Esophagus squamous epithelium (tissue), 5 donors: ENCODE measurements around the gene CEP76. TPM values are rescaled to one million over a fixed set of nuclear protein-coding genes. Genes with fewer than 3 reads are reported as not detected.
A peak's percentile ranks its signal among the peaks of the same experiment; 100 is the strongest.

Source experiments
- DNase-seq: peaks from one replicate; lab custom pipeline; 2025; lab: John Stamatoyannopoulos, UW
- H3K27ac ChIP-seq, 4 donors: fragments of 200-600 bp; sonication (generic); one replicate each; pipeline ENCODE4 v1.5.1; 2016 to 2019; ENCODE audit warnings: mild to moderate bottlenecking in 1 of 4
- H3K27me3 ChIP-seq, 4 donors: fragments of 200-600 bp; sonication (generic); 1 replicate in 3 of 4; 2 replicates in 1 of 4; pipeline versions ENCODE4 v1.5.1 to v1.6.0; 2017 to 2021; ENCODE audit warnings: antibody characterized with exemption in 1 of 4
- H3K36me3 ChIP-seq, 3 donors: fragments of 200-600 bp; sonication (generic); one replicate each; pipeline ENCODE4 v1.5.1; 2016 to 2019
- H3K4me1 ChIP-seq, 3 donors: fragments of 200-600 bp; sonication (generic); one replicate each; pipeline ENCODE4 v1.5.1; 2017 to 2019
- H3K4me3 ChIP-seq, 4 donors: fragments of 200-600 bp; sonication (generic); 1 replicate in 3 of 4; 2 replicates in 1 of 4; pipeline ENCODE4 v1.5.1; 2016 to 2019; ENCODE audit warnings: mild to moderate bottlenecking in 2 of 4, moderate library complexity in 1 of 4
- H3K9me3 ChIP-seq, 3 donors: fragments of 200-600 bp; sonication (generic); one replicate each; pipeline ENCODE4 v1.5.1; 2016 to 2019
- POLR2A ChIP-seq, 4 donors: fragments of 450-650 bp; IDR thresholded peaks; one replicate each; pipeline ENCODE4 v1.6.1; 2017; ENCODE audit warnings: antibody characterized with exemption in 4 of 4, mild to moderate bottlenecking in 4 of 4, moderate library complexity in 3 of 4
- WGBS, 2 donors: methylation state at CpG; one replicate each; pipeline ENCODE4 v1.1.5; 2018; 5-methylcytosine and 5-hydroxymethylcytosine counted together
- intact Hi-C: fragments of 100-400 bp; cut with DNase I; formaldehyde crosslinking; loops from one replicate; pipeline ENCODE4 v1.15.0; 2022
- total RNA-seq, 4 donors: library from RNA; depleted of rRNA; stranded (reverse); fragments of >200 nt; gene quantifications; one replicate each; pipeline ENCODE4 v1.1.0, GENCODE V29; 2016
- TF ChIP-seq, protein P1 (sequence below), 6 experiments: fragments of 450-650 bp in 4 of 6; fragments of 200-600 bp in 2 of 6; sonication (generic) in 2 of 6; IDR thresholded peaks; one replicate each; pipeline ENCODE4 v1.5.1; 2016 to 2019; ENCODE audit warnings: antibody characterized with exemption in 6 of 6, mild to moderate bottlenecking in 4 of 6, moderate library complexity in 4 of 6
- donor health status: DM: yes; HTN: yes; CAD: no.

The CEP76 gene
- total RNA-seq, 4 donors from 2014 or later = 10.7 to 13.6 (median 11.6) TPM

DNA sequence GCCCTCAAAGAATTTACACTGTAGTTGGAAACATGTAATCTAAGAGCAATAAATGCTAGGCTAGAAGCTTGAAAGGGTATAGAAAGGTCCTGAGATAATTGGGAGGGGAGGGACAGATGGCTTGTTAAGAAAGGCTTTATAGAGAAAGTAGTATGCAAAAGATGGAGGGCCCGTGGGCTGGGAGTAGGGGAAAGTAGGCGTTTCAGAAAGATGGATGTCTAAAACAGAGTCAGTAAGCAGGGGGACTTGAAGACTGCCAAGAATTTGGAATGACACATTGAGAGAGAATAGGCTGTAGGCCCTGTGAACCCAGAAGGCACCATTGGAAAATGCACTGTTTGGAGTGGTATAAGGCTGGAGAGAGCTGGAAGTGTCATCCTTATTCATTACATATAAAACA, 1.1 kb upstream of the CEP76 start:
- H3K27me3 ChIP-seq = no peaks in the 10 kb centered on the region
- H3K27ac ChIP-seq = peak overlapping the region in 3 of 4 donors; percentile 96 to 98 (median 98)
- DNase-seq = no peak
- intact Hi-C loops = no loop called here
- peaks cover 9 to 63% (median 23%) of the 10 kb centered on the region in 3 donors for H3K4me1 ChIP-seq
- no peaks in the 10 kb centered on the region for H3K9me3 ChIP-seq
- H3K4me3 ChIP-seq = peak overlapping the region; percentile 75 to 88 (median 81)
- no peak for TF ChIP-seq POLR2A (IDR thresholded peaks at IDR 0.05)
- TF ChIP-seq, protein P1, sequence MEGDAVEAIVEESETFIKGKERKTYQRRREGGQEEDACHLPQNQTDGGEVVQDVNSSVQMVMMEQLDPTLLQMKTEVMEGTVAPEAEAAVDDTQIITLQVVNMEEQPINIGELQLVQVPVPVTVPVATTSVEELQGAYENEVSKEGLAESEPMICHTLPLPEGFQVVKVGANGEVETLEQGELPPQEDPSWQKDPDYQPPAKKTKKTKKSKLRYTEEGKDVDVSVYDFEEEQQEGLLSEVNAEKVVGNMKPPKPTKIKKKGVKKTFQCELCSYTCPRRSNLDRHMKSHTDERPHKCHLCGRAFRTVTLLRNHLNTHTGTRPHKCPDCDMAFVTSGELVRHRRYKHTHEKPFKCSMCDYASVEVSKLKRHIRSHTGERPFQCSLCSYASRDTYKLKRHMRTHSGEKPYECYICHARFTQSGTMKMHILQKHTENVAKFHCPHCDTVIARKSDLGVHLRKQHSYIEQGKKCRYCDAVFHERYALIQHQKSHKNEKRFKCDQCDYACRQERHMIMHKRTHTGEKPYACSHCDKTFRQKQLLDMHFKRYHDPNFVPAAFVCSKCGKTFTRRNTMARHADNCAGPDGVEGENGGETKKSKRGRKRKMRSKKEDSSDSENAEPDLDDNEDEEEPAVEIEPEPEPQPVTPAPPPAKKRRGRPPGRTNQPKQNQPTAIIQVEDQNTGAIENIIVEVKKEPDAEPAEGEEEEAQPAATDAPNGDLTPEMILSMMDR (IDR thresholded peaks at IDR 0.05) = no peak
- peaks cover 4 to 30% (median 10%) of the 10 kb centered on the region in 3 donors for H3K36me3 ChIP-seq
- WGBS, 2 donors = 0 to 1% methylated on average over 2 of the region's 2 CpGs

GRCh38 chr18:12703096-12703567, 609 bp upstream of the CEP76 start:
- no peak for DNase-seq
- WGBS, 2 donors = 0 to 2% methylated on average over 10 to 12 of the region's 28 CpGs
- peak overlapping the region; percentile 96 to 98 (median 97) for H3K27ac ChIP-seq
- H3K4me3 ChIP-seq = peak overlapping the region; percentile 75 to 88 (median 81)
- peaks cover 4 to 25% (median 7%) of the 10 kb centered on the region in 3 donors for H3K36me3 ChIP-seq
- intact Hi-C loops = no loop called here
- H3K27me3 ChIP-seq = no peaks in the 10 kb centered on the region
- no peaks in the 10 kb centered on the region for H3K9me3 ChIP-seq
- TF ChIP-seq POLR2A (IDR thresholded peaks at IDR 0.05) = no peak
- TF ChIP-seq, protein P1 (IDR thresholded peaks at IDR 0.05) = no peak
- peaks cover 9 to 69% (median 24%) of the 10 kb centered on the region in 3 donors for H3K4me1 ChIP-seq

- no peaks in the 10 kb centered on the region for H3K9me3 ChIP-seq
- 71 to 79% methylated on average over 3 of the region's 3 CpGs for WGBS, 2 donors
- H3K4me1 ChIP-seq = peaks cover 10 to 85% (median 24%) of the 10 kb centered on the region in 3 donors
- peak overlapping the region in 3 of 4 donors; percentile 75 to 84 (median 78) for H3K4me3 ChIP-seq
- H3K27me3 ChIP-seq = no peaks in the 10 kb centered on the region
- no peak for TF ChIP-seq POLR2A (IDR thresholded peaks at IDR 0.05)
- TF ChIP-seq, protein P1 (IDR thresholded peaks at IDR 0.05) = no peak
- H3K36me3 ChIP-seq = peaks cover 0 to 17% (median 0%) of the 10 kb centered on the region in 3 donors
- peak overlapping the region in 3 of 4 donors; percentile 96 to 98 (median 98) for H3K27ac ChIP-seq
- no peak for DNase-seq
- intact Hi-C loops = no loop called here
Measured at GRCh38 chr18:12701161-12701560, 1.4 kb downstream of the CEP76 start.

DNA sequence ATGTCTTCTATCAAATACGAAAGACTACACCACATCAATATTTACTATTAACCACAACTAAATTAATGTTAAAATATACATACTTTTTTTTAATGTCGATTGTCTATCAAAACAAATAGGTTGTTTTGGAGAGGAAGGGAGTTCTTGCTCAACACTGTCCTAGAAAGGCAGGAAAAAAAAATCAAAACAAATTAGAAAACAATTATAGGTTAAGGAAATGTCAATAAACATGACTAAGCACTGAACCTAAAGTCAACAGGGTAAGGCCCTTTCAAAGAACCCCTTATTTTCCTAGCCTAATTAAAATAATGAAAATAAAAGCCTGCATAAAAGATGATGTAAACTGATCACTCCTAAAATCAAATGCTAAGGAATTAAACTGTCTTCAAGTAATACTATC, 2.8 kb downstream of the CEP76 start:
- DNase-seq = no peak

DNA sequence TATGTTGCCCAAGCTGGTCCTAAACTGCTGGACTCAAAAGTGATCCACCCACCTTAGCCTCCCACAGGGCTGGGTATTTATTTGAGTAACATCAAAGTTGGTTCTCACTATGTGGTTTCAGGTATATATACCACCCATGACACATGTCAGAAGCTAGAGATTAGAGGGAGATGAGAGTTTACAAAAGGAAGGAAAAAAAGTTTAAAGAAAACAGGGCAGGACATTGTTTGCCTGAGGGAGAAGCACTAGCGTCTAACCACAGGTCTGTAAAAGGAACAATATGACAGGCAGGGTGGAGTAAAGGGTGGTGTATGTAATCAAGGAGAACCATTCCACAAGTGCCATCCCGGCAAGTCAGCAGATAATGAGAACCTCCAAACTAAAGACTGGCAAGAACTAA, 8.5 kb downstream of the CEP76 start:
- TF ChIP-seq POLR2A (IDR thresholded peaks at IDR 0.05) = no peak
- TF ChIP-seq, protein P1 (IDR thresholded peaks at IDR 0.05) = no peak
- WGBS, 2 donors = 14 to 40% methylated on average over 2 of the region's 2 CpGs
- H3K4me1 ChIP-seq = peaks cover 2 to 56% (median 4%) of the 10 kb centered on the region in 3 donors
- H3K27ac ChIP-seq = peak overlapping the region in 3 of 4 donors; percentile 58 to 84 (median 71)
- H3K4me3 ChIP-seq = no peak overlapping the region
- DNase-seq = no peak
- H3K27me3 ChIP-seq = no peaks in the 10 kb centered on the region
- no peaks in the 10 kb centered on the region for H3K9me3 ChIP-seq
- peaks cover 0 to 42% (median 0%) of the 10 kb centered on the region in 3 donors for H3K36me3 ChIP-seq
- intact Hi-C loops = no loop called here

More for the DNA sequence above, 2.8 kb downstream of the CEP76 start:
- intact Hi-C loops = no loop called here
- peaks cover 0 to 21% (median 0%) of the 10 kb centered on the region in 3 donors for H3K36me3 ChIP-seq
- no peak overlapping the region for H3K4me3 ChIP-seq
- TF ChIP-seq POLR2A (IDR thresholded peaks at IDR 0.05) = no peak
- TF ChIP-seq, protein P1 (IDR thresholded peaks at IDR 0.05) = no peak
- H3K27me3 ChIP-seq = no peaks in the 10 kb centered on the region
- 78 to 89% methylated on average over 2 of the region's 2 CpGs for WGBS, 2 donors
- no peaks in the 10 kb centered on the region for H3K9me3 ChIP-seq
- H3K27ac ChIP-seq = peak overlapping the region in 2 of 4 donors; percentile 35 to 65
- peaks cover 12 to 79% (median 20%) of the 10 kb centered on the region in 3 donors for H3K4me1 ChIP-seq
